HFF-Myc (cell line): ENCODE data around the gene NT5M.
A peak's percentile ranks its signal among the peaks of the same experiment; 100 is the strongest.
"Not testable (repeated sequence)": the region's sequence is repeated elsewhere in the genome, so short reads cannot be mapped to it uniquely, and the experiment has no call there.

Experiments
- DNase-seq: peaks from one replicate; pipeline ENCODE4 v3.0.0-alpha.2; 2011; ENCODE audit warnings: low read depth; ENCODE audit errors: extremely low read depth
- H3K4me3 ChIP-seq: replicated peaks from 2 replicates; pipeline ENCODE4 v1.5.1; 2011; ENCODE audit warnings: low read depth, mild to moderate bottlenecking, control low read depth, low read length
- CTCF ChIP-seq: IDR thresholded peaks from 2 replicates; pipeline ENCODE4 v1.5.1; 2012; ENCODE audit warnings: mild to moderate bottlenecking, low read depth, low read length, control low read depth; ENCODE audit errors: missing control alignments

Gene NT5M

GRCh38 chr17:17303010-17303846, at the start of gene NT5M:
Gene NT5M, plus strand, starts transcription at chr17:17303373. Its CDS starts 178 bp downstream, at chr17:17303551.
- DNase-seq = no peak
- TF ChIP-seq CTCF = no peak
- H3K4me3 ChIP-seq = peak within 1 kb of the TSS; percentile 58

GRCh38 chr17:17253406-17253805, 49.8 kb upstream of the NT5M start:
- DNase-seq = no peak
- no peak for TF ChIP-seq CTCF
- H3K4me3 ChIP-seq = no peak overlapping the region

- TF ChIP-seq CTCF = no peak
- no peak overlapping the region for H3K4me3 ChIP-seq
- no peak for DNase-seq
These were observed 49.1 kb upstream of the NT5M start for GRCh38 chr17:17254036-17254435.

- not testable (repeated sequence) for H3K4me3 ChIP-seq, DNase-seq
These were observed 47.5 kb upstream of the NT5M start for GRCh38 chr17:17255689-17256088.

GRCh38 chr17:17256316-17256715, 46.9 kb upstream of the NT5M start:
- no peak for TF ChIP-seq CTCF
- DNase-seq = no peak
- H3K4me3 ChIP-seq = no peak overlapping the region

GRCh38 chr17:17258011-17258410, 45.2 kb upstream of the NT5M start:
- no peak overlapping the region for H3K4me3 ChIP-seq
- no peak for DNase-seq
- TF ChIP-seq CTCF = no peak

GRCh38 chr17:17258998-17259397, 44.2 kb upstream of the NT5M start:
- TF ChIP-seq CTCF = no peak
- DNase-seq = no peak
- H3K4me3 ChIP-seq = no peak overlapping the region
